OCI-LY3 (cell line): ENCODE measurements around the gene NBPF12.
"Not testable (repeated sequence)": the region's sequence is repeated elsewhere in the genome, so short reads cannot be mapped to it uniquely, and the experiment has no call there.

ENCODE experiments used
- EZH2phosphoT487 ChIP-seq: fragments of 200-600 bp; shearing (Covaris generic); IDR thresholded peaks from 2 replicates; pipeline ENCODE4 v1.6.1; 2018; ENCODE audit warnings: antibody characterized with exemption, mixed run types, low read depth
- TF ChIP-seq, protein P1 (sequence below): fragments of 200-600, 300-600 bp; sonication (generic); IDR thresholded peaks from 2 replicates; pipeline ENCODE4 v1.5.1; 2014; ENCODE audit warnings: antibody characterized with exemption, low read length, low read depth

DNA sequence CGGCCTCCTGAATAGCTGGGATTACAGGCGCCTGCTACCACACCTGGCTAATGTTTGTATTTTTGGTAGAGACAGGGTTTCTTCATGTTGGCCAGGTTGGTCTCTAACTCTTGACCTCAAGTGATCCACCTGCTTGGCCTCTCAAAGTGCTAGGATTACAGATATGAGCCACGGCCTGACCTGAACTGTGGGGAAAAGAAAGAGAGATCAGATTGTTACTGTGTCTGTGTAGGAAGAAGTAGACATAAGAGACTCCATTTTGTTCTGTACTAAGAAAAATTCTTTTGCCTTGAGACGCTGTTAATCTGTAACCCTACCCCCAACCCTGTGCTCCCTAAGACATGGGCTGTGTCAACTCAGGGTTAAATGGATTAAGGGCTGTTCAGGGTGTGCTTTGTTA, 10.0 kb downstream of the NBPF12 start:
- TF ChIP-seq, protein P1, sequence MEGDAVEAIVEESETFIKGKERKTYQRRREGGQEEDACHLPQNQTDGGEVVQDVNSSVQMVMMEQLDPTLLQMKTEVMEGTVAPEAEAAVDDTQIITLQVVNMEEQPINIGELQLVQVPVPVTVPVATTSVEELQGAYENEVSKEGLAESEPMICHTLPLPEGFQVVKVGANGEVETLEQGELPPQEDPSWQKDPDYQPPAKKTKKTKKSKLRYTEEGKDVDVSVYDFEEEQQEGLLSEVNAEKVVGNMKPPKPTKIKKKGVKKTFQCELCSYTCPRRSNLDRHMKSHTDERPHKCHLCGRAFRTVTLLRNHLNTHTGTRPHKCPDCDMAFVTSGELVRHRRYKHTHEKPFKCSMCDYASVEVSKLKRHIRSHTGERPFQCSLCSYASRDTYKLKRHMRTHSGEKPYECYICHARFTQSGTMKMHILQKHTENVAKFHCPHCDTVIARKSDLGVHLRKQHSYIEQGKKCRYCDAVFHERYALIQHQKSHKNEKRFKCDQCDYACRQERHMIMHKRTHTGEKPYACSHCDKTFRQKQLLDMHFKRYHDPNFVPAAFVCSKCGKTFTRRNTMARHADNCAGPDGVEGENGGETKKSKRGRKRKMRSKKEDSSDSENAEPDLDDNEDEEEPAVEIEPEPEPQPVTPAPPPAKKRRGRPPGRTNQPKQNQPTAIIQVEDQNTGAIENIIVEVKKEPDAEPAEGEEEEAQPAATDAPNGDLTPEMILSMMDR: not testable (repeated sequence)
- TF ChIP-seq EZH2phosphoT487: not testable (repeated sequence)
